Esophagus (tissue), 2 donors: Measurements from ENCODE around the gene CFDP1. TPM values are rescaled to one million over a fixed set of nuclear protein-coding genes. Genes with fewer than 3 reads are reported as not detected.

ENCODE experiments used
- H3K27ac ChIP-seq, 2 donors: one replicate each; pipeline ENCODE4 v1.5.1; 2013; ENCODE audit warnings: low read depth in 2 of 2, mild to moderate bottlenecking in 2 of 2, inconsistent platforms in 1 of 2, low read length in 1 of 2, moderate library complexity in 1 of 2
- H3K27me3 ChIP-seq, 2 donors: one replicate each; pipeline ENCODE4 v1.6.1; 2013; ENCODE audit warnings: low read length in 2 of 2, control low read depth in 1 of 2, mild to moderate bottlenecking in 1 of 2; ENCODE audit not compliant: insufficient read depth in 2 of 2, control insufficient read depth in 1 of 2
- H3K36me3 ChIP-seq, 2 donors: one replicate each; pipeline ENCODE4 v1.6.1; 2013; ENCODE audit warnings: low read length in 1 of 2; ENCODE audit not compliant: control insufficient read depth in 2 of 2, insufficient read depth in 2 of 2
- H3K4me1 ChIP-seq, 2 donors: one replicate each; pipeline ENCODE4 v1.6.1; 2013; ENCODE audit warnings: low read length in 1 of 2; ENCODE audit not compliant: control insufficient read depth in 2 of 2, insufficient read depth in 2 of 2
- H3K4me3 ChIP-seq, 2 donors: one replicate each; pipeline ENCODE4 v1.5.1; 2013; ENCODE audit warnings: low read length in 2 of 2, mild to moderate bottlenecking in 2 of 2, low read depth in 1 of 2, moderate library complexity in 1 of 2
- H3K9me3 ChIP-seq, 2 donors: one replicate each; pipeline ENCODE4 v1.6.1; 2013; ENCODE audit warnings: mild to moderate bottlenecking in 2 of 2, low read depth in 1 of 2, low read length in 1 of 2, moderate library complexity in 1 of 2; ENCODE audit not compliant: control insufficient read depth in 2 of 2, insufficient read depth in 1 of 2
- WGBS, 2 donors: extraction: QIAGEN DNeasy Blood & Tissue Kit; methylation state at CpG; one replicate each; pipeline ENCODE4 v1.1.7; 2013; 5-methylcytosine and 5-hydroxymethylcytosine counted together
- polyA plus RNA-seq, 2 donors: library from polyadenylated mRNA; stranded (reverse); fragments of 200-250 nt; gene quantifications; one replicate each; pipeline ENCODE4 v1.2.3, GENCODE V29; 2013
- donor health status: healthy with polysubstance abuse.
- donor health status: Bipolar disorder and iron deficiency.

The CFDP1 gene
- polyA plus RNA-seq = 10 to 100 TPM; 34.9 to 37.1 TPM

- no peaks in the 10 kb centered on the region for H3K27me3 ChIP-seq
- H3K27ac ChIP-seq = peak within 1 kb of the TSS; percentile 89 to 97
- H3K4me1 ChIP-seq = peaks cover 0 to 2% of the 10 kb centered on the region in 2 donors
- peak within 1 kb of the TSS; percentile 65 to 95 for H3K4me3 ChIP-seq
- no peaks in the 10 kb centered on the region for H3K36me3 ChIP-seq
- 0 to 1% methylated on average over 85 of the region's 85 CpGs for WGBS, 2 donors
- H3K9me3 ChIP-seq = no peaks in the 10 kb centered on the region
Measured at GRCh38 chr16:75432828-75433731, at the start of gene CFDP1. Gene CFDP1, minus strand, starts transcription at chr16:75433503. Its CDS starts 151 bp downstream, at chr16:75433352.

DNA sequence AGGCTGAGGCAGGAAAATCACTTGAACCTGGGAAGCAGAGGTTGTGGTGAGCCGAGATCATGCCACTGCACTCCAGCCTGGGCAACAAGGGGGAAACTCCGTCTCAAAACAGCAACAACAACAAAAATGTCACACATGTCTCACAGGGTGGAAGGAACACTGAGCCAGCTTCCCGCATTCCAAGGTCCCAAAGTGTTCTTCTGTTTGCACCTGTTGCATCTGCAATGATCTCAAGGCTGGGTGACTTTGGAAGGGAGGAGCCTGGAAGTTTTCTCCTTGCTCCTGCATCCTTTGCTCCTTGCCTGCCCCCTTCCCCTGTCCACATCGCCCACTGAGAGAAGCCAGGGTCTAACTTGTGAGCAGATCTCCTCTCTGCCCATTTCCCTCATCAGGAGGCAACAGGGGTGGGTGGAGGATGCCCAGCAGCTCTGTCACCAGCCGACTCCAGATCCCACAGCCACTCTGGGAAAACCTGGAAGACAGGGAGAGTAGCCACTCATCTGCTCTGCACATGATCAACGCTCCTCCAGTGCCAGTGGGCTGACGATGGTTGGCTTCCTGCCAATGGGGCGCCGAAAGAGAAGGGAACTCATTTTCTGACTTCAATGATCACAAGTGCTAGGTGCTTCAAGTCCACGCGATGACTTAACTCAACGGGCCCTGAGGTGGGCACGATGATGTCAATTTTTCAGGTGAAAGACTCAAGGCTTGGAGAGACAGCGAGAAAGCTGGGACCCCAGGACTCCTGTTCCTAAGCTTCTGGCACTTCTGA, 49.3 kb upstream of the CFDP1 start:
- WGBS, 2 donors = 72 to 74% methylated on average over 14 of the region's 14 CpGs

DNA sequence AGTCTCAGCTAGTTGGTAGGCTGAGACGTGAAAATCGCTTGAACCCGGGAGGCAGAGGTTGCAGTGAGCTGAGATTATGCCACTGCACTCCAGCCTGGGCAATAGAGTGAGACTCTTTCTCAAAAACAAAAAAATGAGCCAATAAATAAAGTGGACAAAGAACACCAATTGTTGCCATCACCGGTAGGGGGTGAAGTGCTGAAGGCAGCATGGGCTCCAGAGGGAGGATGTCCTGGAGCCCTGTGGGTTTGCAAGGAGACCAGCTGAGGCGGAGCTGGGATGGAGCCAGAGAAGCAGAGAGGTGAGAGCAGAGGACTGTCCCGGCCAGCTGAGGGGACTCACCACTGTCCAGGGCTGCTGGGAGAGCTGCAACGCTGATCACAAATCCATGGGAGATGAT, 48.2 kb upstream of the CFDP1 start:
- H3K27ac ChIP-seq = no peak overlapping the region

More for the DNA sequence above, 49.3 kb upstream of the CFDP1 start:
- no peaks in the 10 kb centered on the region for H3K36me3 ChIP-seq
- H3K27me3 ChIP-seq = no peaks in the 10 kb centered on the region
- no peak overlapping the region for H3K4me3 ChIP-seq
- H3K4me1 ChIP-seq = peaks cover 0 to 17% of the 10 kb centered on the region in 2 donors
- H3K9me3 ChIP-seq = peaks cover 0 to 2% of the 10 kb centered on the region in 2 donors
- peak overlapping the region; percentile 18 to 44 for H3K27ac ChIP-seq

DNA sequence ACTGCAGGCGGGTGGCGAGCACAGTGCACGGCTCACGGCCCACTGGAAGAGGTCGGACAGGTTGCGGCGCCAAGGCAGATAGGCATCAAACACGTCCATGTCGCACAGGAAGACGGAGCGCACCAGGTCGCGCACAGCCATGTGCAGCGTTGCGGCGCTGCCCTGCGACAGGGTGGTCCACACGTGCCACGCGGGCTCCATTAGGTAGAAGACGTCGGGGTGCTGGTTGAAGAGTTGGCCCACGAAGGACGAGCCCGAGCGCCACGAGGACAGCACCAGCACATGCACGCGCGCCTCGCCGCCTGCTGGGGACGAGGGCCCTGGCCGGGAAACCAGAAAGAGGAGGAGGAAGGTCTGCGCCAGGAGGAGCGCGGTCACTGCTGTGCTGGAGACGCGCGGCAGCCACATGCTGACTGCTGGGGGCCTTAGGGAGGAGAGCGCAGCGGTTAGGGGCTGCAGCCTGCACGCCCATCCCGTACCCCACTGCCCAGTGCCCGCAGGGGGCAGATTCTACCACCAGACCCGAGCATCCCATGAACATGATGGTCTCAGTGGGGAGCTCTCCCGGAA, 46.2 kb upstream of the CFDP1 start:
- Histone ChIP-seq H3K27ac (no peak overlapping the region), H3K36me3 (no peaks in the 10 kb centered on the region), H3K4me1 (peaks cover 0 to 6% of the 10 kb centered on the region in 2 donors), H3K4me3 (no peak overlapping the region), H3K9me3 (peaks cover 0 to 2% of the 10 kb centered on the region in 2 donors), H3K27me3 (no peaks in the 10 kb centered on the region)
- WGBS, 2 donors = 95 to 96% methylated on average over 47 of the region's 47 CpGs

More for the DNA sequence above, 48.2 kb upstream of the CFDP1 start:
- Histone ChIP-seq H3K4me1 (peaks cover 0 to 15% of the 10 kb centered on the region in 2 donors), H3K9me3 (peaks cover 0 to 2% of the 10 kb centered on the region in 2 donors), H3K4me3 (no peak overlapping the region), H3K27me3 (no peaks in the 10 kb centered on the region), H3K36me3 (no peaks in the 10 kb centered on the region)
- 85 to 86% methylated on average over 7 of the region's 7 CpGs for WGBS, 2 donors

DNA sequence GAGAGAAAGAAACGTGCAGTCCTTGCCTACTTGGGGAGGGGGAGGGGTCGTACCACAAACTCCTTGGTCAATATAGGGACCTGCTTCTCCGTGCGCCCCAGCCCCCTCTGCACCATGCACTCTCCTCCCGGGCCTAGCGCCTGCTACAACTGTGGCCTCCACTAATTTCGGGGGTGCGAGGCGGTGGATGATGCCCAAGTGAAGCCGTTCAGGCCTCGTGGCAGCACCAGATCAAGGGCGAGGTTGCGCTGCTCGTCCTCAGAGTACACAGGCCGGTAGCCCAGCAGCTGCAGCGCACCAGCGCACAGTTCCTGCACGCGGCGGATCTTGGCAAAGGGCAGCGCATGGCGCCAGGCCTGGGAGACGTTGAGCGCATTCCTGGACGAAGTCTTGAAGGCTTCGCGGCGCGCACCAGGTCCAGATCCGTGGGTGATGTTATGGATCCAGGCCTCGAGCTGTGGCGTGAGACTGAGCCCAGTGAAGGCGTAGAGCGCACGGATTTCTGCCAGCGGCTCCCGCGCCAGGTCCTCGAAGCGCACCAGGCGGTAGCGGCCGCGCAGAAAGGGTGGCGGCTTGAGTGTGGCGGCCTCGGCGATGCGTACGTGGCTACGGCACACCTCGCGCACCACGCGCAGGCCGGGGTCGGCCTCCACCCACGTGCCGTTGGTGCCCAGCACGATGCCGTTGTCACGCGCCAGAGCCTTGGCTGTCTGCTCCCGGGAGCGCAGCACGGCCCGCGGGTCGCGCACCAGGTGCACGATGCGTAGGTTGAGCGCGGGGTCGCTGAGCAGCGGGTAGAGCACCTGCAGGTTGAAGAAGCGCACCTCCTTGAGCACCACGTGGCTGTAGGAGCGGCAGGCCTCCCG, 45.4 kb upstream of the CFDP1 start:
- peaks cover 0 to 6% of the 10 kb centered on the region in 2 donors for H3K4me1 ChIP-seq
- H3K36me3 ChIP-seq = no peaks in the 10 kb centered on the region
- H3K27me3 ChIP-seq = no peaks in the 10 kb centered on the region
- no peak overlapping the region for H3K4me3 ChIP-seq
- 95 to 96% methylated on average over 76 to 80 of the region's 80 CpGs for WGBS, 2 donors
- no peak overlapping the region for H3K27ac ChIP-seq
- H3K9me3 ChIP-seq = peaks cover 0 to 2% of the 10 kb centered on the region in 2 donors

DNA sequence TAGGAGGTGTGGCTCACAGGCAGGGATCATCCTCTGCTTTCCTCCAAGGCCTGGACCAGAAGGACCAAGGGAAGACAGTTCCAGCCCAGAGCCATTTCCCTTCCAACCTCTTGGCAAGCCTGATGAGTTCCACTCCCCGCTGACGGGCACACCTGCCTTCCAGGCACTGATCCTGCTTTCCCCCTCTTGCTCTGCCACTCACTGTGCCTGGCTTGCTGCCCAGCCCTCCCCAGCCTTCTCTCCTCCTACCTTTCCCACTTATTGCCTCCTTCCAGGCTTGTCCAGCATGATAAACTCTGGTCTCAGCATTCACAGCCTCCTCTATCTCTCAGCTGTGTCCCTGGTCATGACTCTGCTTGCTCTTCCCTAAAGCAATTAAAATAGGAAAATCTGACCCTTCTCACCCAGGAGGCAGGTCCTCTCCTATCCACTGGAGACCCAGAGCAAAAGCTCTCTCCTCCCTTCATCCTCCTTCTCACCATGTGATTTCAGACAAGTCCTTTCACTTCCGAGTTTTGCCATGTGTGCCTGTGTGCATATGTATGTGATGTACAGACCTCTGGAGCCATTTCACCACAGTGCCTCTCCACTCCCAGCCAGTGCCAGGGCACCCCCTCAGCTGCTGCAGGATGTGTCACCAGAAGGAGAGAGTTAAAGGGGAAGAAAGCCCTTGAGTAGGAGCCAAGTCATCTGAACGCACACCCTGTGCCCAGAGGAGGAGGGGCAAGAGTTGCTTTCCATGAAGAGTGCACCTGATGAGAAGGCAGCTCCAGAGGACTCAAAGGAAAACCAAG, 44.6 kb upstream of the CFDP1 start:
- H3K27me3 ChIP-seq = no peaks in the 10 kb centered on the region
- H3K36me3 ChIP-seq = no peaks in the 10 kb centered on the region
- peaks cover 0 to 3% of the 10 kb centered on the region in 2 donors for H3K4me1 ChIP-seq
- 37 to 55% methylated on average over 4 of the region's 4 CpGs for WGBS, 2 donors
- H3K9me3 ChIP-seq = peaks cover 0 to 2% of the 10 kb centered on the region in 2 donors
- H3K4me3 ChIP-seq = no peak overlapping the region
- H3K27ac ChIP-seq = no peak overlapping the region

DNA sequence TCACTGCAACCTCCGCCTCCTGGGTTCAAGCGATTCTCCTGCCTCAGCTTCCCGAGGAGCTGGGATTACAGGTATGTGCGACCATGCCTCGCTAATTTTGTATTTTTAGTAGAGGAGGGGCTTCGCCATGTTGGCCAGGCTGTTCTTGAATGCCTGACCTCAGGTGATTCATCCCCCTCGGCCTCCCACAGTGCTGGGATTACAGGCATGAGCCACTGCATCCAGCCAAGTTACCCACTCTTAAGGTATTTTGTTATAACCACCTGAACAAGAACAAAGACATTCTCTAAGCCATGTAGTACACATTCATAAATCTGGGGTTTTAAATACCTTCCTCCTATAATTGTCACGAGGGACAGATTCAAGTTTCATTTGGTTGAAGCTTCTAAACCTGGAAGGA, 43.5 kb upstream of the CFDP1 start:
- Histone ChIP-seq H3K4me1 (no peaks in the 10 kb centered on the region), H3K9me3 (peaks cover 0 to 2% of the 10 kb centered on the region in 2 donors), H3K4me3 (no peak overlapping the region), H3K27me3 (no peaks in the 10 kb centered on the region), H3K27ac (no peak overlapping the region), H3K36me3 (no peaks in the 10 kb centered on the region)
- 83 to 87% methylated on average over 8 of the region's 8 CpGs for WGBS, 2 donors

- H3K36me3 ChIP-seq = no peaks in the 10 kb centered on the region
- WGBS, 2 donors = 75 to 90% methylated on average over 2 of the region's 2 CpGs
- no peaks in the 10 kb centered on the region for H3K27me3 ChIP-seq
- no peaks in the 10 kb centered on the region for H3K4me1 ChIP-seq
- H3K27ac ChIP-seq = peak overlapping the region in 1 of 2 donors; percentile 8
- H3K9me3 ChIP-seq = peaks cover 0 to 2% of the 10 kb centered on the region in 2 donors
- H3K4me3 ChIP-seq = no peak overlapping the region
Measured at GRCh38 chr16:75475420-75475847, 42.1 kb upstream of the CFDP1 start.
